SK-MEL-5 (cell line): Measurements from ENCODE around the gene HSPA12A. TPM values are rescaled to one million over a fixed set of nuclear protein-coding genes. Genes with fewer than 3 reads are reported as not detected.
A peak's percentile ranks its signal among the peaks of the same experiment; 100 is the strongest.

ENCODE experiments used
- DNase-seq: peaks from one replicate; pipeline ENCODE4 v3.0.0-alpha.2; 2016; ENCODE audit warnings: low read depth, low spot score
- in situ Hi-C: cut with HindIII; loops from 2 replicates; pipeline ENCODE4 v1.10.0; 2016; ENCODE audit warnings: low sequenced_read_pairs, high pct_unique_total_duplicates, low pct_unique_long_range_greater_than_20kb
- total RNA-seq: library from RNA; depleted of rRNA; stranded (reverse); fragments of >200 nt; shearing (Covaris generic); gene quantifications from 2 replicates; pipeline ENCODE4 v1.2.3, GENCODE V29; 2014

The HSPA12A gene
- total RNA-seq, 1 experiment from 2014 or later = 12.5 TPM

- in situ Hi-C loops = no loop called here
- DNase-seq = no peak
Measured at GRCh38 chr10:116708877-116709276, 33.5 kb downstream of the HSPA12A start.

DNA sequence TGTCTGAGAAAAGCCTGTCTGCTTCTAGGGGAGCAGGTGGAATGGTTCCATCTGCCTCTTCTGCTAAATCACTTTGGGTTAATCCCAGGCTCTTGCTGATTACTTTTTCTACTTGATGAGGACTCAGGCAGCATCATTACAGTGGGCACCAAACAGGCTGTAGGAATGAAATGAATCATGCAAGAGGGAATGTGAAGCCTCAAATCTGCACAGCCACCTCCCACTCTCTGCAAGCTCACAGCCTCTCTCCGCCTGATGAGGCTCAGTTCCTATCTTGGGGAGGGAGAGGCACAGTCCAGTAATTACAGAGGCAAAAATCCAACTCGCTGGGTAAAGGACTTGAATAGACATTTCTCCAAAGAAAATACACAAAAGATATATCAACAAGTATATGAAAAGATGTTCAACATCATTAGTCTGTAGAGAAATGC is 34.0 kb downstream of the HSPA12A start:
- DNase-seq = no peak
- in situ Hi-C loops = no loop called here

DNA sequence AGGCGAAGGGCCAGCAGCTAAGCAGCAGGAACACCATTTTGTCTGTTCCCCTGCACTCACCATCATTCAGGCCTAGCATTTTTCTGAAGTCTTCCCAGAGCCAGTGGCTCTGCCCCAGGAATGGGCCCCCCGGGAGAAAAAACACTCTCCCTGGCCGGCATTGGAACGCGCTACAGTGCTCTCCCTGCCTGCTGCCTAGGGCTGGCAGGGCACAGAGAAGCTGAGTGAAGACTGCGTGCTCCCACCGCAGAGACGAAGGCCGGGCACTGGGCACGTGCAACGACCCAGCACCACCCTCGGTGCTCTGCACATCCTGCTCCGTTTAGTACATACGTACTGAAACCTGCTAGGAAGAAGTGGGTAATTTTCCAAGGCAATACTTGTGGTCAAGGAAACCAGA is 34.4 kb downstream of the HSPA12A start:
- in situ Hi-C loops = no loop called here
- no peak for DNase-seq

DNA sequence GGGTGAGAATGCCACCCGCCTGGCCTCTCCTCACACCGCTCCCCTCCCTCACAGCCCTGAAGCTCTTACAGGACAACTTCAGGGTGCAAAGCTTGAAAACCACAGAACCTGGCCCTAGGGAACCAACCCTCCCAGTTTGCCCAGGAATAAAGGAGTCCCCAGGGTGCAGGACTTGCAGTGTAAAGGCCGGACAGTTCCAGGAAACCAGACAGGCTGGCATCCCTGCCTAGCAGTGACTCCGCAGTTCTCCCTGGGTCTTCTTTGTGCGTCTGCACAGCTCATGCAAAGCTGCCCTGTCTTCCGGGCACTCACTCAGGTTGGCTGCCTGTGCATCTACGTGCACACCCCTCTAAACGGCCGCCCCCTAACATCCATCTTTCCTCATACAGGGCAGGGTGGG is 36.1 kb downstream of the HSPA12A start:
- in situ Hi-C loops = no loop called here

GRCh38 chr10:116705498-116705897 is 36.9 kb downstream of the HSPA12A start:
- in situ Hi-C loops = no loop called here
- DNase-seq = no peak

More for the DNA sequence above, 36.1 kb downstream of the HSPA12A start:
- no peak for DNase-seq

DNA sequence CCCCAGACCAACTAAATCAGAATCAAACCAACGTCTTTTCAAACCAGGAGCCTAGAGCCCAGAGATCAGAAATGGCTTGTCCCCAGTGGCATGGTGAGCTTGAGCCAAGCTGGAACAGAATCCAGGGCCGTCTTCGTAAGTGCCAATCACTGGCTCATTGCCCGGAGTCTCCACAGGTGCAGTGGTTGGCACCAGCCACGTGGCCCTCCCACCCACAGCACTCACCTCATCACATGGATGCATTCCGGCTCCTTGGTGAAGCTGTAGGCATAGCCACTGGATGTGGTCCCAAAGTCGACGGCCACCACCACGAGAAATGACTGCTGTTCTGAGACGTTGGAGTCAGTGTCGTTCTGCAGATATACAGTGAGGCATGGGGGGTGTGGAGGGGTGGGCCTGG is 37.4 kb downstream of the HSPA12A start:
- in situ Hi-C loops = no loop called here

DNA sequence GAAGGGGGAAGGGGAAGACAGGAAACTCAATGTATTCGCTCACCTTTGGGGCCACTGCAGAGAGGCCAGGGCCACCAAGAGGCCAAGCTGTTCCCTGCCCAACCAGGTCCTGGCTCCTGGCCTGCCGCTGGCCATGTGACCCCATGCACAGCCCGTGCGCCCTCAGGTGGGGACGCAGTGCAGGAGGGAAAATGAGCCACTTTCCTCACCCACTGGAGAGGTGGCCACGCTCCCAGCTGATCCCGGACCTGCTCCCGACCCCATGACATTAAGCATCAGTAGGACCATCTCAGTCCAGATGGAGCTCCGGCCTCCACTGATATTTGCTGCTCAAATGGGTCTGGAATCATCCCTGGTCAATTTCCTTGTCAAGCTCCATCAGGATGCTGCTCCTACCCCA is 40.2 kb downstream of the HSPA12A start:
- in situ Hi-C loops = no loop called here
- no peak for DNase-seq

More for the DNA sequence above, 37.4 kb downstream of the HSPA12A start:
- DNase-seq = no peak

DNA sequence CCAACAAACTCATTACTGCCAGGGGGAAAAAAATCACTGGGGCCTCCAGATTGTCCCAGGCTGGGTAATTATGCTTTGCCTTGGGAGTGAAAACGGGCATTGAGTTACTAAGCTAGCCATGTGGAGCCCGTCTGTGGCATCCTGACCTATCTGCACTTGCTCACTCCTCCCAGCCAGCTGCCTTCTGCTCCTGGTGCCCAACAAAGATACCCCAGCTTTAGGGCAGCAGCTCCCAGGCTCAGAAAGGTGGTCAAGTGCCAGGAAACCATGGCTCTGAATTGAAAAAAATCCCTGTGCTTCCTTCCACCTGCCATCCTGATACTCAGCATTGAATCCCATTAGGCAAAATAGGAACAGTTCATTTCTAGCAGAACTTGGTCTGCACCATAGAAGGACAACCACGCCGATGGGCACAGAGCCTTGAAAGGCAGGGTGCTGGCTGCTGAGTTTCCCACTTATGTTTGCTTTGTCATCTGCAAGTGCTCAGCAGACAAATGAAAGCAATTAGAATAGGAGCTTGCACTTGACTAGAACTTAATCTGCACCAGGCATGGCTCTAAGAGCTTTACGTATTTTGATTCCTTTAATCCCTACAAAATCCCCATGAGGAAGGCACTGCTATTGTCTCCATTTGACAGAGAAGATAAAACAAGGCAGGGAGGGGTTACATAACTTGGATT is 42.8 kb downstream of the HSPA12A start:
- no peak for DNase-seq
- in situ Hi-C loops = loop anchor here (25.0 kb wide), 1 partner anchor 488 kb away; the partner anchor contains the start of gene KCNK18

DNA sequence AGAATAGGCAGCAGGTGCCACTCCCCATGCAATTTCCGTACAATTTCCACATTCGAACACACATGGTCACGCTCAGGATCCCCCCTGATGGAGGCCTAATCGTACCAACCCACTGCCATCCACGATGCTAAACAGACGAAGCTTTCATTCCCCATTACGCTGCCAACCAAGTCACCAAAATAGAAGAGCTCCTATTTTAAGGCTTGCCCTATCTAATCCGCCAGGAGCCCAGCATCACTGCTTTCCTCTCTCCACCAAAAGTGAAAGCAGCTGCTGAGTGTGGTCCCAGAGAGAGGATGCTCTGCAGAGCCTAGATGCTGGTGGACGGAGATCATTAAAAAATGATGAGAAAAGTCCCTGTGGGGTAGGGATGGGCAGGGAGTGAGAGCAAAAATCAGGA is 43.3 kb downstream of the HSPA12A start:
- in situ Hi-C loops = loop anchor here (25.0 kb wide), 1 partner anchor 488 kb away; the partner anchor contains the start of gene KCNK18
- no peak for DNase-seq

DNA sequence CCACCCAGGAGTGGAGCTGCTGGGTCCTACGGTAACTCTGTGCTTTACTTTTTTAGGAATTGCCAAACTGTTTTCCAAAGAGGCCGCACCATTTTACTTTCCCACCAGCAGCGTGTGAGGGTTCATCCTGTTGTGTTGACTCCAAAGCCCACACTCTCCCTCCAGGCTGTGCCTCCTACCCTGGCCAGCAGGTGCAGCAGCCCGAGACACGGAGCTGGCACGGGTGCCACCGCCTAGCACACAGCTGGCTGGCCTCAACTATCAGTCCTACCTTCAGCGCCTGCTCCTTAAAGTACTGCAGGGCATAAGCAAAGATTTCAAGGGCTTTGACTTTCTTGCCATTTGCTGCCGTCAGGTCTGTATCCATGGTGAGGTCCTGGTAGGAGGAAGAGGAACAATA is 44.0 kb downstream of the HSPA12A start:
- no peak for DNase-seq
- in situ Hi-C loops = loop anchor here (25.0 kb wide), 1 partner anchor 489 kb away; the partner anchor contains the start of gene KCNK18

DNA sequence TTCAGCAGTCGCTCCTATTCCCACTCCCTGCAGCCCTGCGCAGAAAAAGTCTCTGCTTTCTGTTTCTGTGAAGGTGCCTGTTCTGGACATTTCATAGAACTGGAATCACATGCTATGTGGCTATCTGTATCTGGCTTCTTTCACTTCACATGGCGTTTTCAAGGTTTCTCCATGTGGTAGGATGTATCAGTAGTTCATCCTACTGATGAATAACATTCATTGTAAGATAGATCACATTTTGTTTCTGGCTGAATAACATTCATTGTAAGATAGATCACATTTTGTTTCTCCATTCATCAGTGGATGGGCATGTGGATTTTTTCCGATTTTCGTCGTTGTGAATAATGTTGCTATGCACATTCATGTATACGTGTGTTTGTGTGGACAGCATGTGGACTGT is 44.5 kb downstream of the HSPA12A start:
- in situ Hi-C loops = loop anchor here (25.0 kb wide), 1 partner anchor 489 kb away; the partner anchor contains the start of gene KCNK18
- peak; percentile 87 for DNase-seq

- in situ Hi-C loops = loop anchor here (25.0 kb wide), 1 partner anchor 490 kb away; the partner anchor contains the start of gene KCNK18
- DNase-seq = no peak
Measured at GRCh38 chr10:116696919-116697318, 45.4 kb downstream of the HSPA12A start.

DNA sequence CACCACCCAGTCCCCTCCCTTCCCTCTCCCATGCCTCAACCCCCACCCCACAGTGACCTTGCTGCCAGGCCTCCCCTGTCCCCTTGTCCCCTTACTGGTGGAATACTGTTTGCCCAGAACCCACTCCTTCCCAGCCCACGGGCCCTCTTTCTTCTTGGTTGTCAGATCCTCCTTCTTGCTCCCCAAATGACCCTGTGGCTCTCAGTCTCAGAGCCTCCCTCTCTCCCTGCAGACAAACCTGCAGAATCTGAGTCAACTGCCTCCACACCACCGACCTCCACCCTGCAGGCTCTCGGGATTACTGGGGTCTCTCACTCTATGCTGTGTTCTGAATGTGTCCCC is 47.5 kb downstream of the HSPA12A start:
- no peak for DNase-seq
- in situ Hi-C loops = loop anchor here (25.0 kb wide), 1 partner anchor 492 kb away; the partner anchor contains the start of gene KCNK18

GRCh38 chr10:116694243-116694926 is 48.0 kb downstream of the HSPA12A start:
- no peak for DNase-seq
- in situ Hi-C loops = loop anchor here (25.0 kb wide), 1 partner anchor 493 kb away; the partner anchor contains the start of gene KCNK18

DNA sequence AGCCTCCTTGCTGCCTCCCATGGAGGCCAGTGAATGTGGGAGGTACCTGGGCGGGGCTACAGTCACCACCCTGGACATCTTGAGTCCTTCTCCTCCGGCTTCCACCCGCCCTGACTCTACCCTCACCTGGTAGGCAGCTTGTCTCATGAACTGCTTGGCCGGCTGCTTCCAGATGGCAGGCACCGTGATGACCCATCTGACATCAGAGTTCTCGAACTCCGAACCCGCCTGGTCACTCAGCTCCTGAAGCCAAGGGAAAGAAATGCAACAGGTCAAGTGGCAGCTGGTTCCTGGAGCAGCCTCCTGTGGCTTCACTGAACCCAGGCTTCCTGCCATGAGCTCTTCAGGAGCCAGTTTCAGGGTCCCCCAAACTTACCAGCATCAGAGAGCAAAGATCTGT is 50.1 kb downstream of the HSPA12A start:
- DNase-seq = no peak
- in situ Hi-C loops = loop anchor here (25.0 kb wide), 1 partner anchor 495 kb away; the partner anchor contains the start of gene KCNK18

GRCh38 chr10:116691635-116692034 is 50.7 kb downstream of the HSPA12A start:
- in situ Hi-C loops = loop anchor here (25.0 kb wide), 1 partner anchor 496 kb away; the partner anchor contains the start of gene KCNK18
- no peak for DNase-seq

GRCh38 chr10:116690356-116691322 is 51.7 kb downstream of the HSPA12A start:
- peak; percentile 61 for DNase-seq
- in situ Hi-C loops = loop anchor here (25.0 kb wide), 1 partner anchor 497 kb away; the partner anchor contains the start of gene KCNK18
